ENCODE measurements around the gene SMOC1. TPM values are rescaled to one million over a fixed set of nuclear protein-coding genes. Genes with fewer than 3 reads are reported as not detected.

Gene SMOC1
- total RNA-seq, 1 experiment from 2014 or later: 0.68 TPM

DNA sequence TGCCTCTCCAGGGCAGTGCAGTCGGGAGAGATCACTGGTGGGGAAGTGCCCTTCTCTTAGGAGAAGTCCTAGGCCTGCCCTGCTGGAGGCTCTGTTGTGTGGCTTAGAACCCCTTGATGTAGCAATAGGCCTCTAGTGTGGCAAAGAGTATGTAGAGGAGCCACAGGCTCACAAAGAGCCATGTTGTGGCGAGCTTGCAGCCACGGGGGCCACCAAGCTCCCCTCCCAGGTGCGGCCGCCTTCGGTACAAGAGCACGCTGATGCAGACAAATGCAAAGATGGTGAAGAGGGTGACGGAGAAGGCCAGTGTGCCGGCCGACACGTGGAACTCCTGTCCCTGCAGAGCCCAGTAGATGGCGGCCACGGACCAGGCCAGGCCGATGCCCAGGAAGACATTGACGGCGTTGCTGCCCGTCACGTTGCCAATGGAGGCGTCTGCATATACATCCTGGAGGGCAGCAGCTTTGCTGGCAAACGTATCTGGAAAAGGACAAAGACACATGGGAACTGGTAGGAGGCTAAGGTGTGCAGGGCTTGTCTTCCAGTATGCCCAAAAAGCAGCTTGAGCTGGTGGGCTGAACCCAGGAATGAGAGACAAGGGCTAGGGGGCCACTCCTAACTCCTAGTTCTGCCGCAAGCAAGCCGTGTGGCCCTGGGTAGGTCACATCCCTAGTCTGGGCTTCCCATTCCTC is 166.8 kb downstream of the SMOC1 start:
- TF ChIP-seq, protein P1, sequence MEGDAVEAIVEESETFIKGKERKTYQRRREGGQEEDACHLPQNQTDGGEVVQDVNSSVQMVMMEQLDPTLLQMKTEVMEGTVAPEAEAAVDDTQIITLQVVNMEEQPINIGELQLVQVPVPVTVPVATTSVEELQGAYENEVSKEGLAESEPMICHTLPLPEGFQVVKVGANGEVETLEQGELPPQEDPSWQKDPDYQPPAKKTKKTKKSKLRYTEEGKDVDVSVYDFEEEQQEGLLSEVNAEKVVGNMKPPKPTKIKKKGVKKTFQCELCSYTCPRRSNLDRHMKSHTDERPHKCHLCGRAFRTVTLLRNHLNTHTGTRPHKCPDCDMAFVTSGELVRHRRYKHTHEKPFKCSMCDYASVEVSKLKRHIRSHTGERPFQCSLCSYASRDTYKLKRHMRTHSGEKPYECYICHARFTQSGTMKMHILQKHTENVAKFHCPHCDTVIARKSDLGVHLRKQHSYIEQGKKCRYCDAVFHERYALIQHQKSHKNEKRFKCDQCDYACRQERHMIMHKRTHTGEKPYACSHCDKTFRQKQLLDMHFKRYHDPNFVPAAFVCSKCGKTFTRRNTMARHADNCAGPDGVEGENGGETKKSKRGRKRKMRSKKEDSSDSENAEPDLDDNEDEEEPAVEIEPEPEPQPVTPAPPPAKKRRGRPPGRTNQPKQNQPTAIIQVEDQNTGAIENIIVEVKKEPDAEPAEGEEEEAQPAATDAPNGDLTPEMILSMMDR (conservative IDR thresholded peaks at IDR 0.05): peak; percentile 91
- Mint-ChIP-seq H3K27ac (no peak overlapping the region), H3K4me3 (no peak overlapping the region), H3K9me3 (no peaks in the 10 kb centered on the region), H3K4me1 (no peaks in the 10 kb centered on the region; a peak in 1 of 4 replicates), H3K36me3 (ENCODE audit: insufficient read depth in 1 of 3, low read depth in 3 of 3) (no peaks in the 10 kb centered on the region), H3K27me3 (ENCODE audit: low read depth) (peaks cover 3% of the 10 kb centered on the region)
- Histone ChIP-seq H3T11ph (ENCODE audit: low read length) (no peak overlapping the region), H3K4me2 (ENCODE audit: insufficient read depth, insufficient read length, low read length) (no peak overlapping the region), H4K20me1 (ENCODE audit: control insufficient read depth, insufficient read depth, insufficient read length) (no peaks in the 10 kb centered on the region), H3K18ac (ENCODE audit: insufficient read length, low read depth, low read length) (no peak overlapping the region), H3K23me2 (ENCODE audit: insufficient read length, low read depth, low read length, poor library complexity, severe bottlenecking) (no peaks in the 10 kb centered on the region), H3K9me3 (ENCODE audit: control insufficient read depth, low read depth, low read length) (no peaks in the 10 kb centered on the region), H3K79me2 (ENCODE audit: insufficient read depth, low read length) (no peaks in the 10 kb centered on the region), H2BK120ac (ENCODE audit: low read depth, low read length, poor library complexity, severe bottlenecking) (no peak overlapping the region), H3K27me3 (ENCODE audit: insufficient read depth, low read length) (no peaks in the 10 kb centered on the region), H4K91ac (ENCODE audit: insufficient read length, low read depth, low read length) (no peak overlapping the region), H2AFZ (ENCODE audit: low read length) (no peak overlapping the region), H4K8ac (replicated peaks; ENCODE audit: insufficient read length, low read depth, low read length) (no peak overlapping the region), H3K4me1 (ENCODE audit: insufficient read depth, low read length) (no peaks in the 10 kb centered on the region), H4K5ac (ENCODE audit: insufficient read length, low read depth, low read length) (no peak overlapping the region), H3K23ac (ENCODE audit: insufficient read length, low read depth, low read length) (no peak overlapping the region), H2BK15ac (ENCODE audit: low read depth, low read length) (no peak overlapping the region), H3K56ac (ENCODE audit: insufficient read length, low read depth, low read length) (no peak overlapping the region), H3K79me1 (ENCODE audit: insufficient read depth, low read depth, low read length, poor library complexity, severe bottlenecking) (no peaks in the 10 kb centered on the region), H2BK20ac (ENCODE audit: low read depth, low read length, poor library complexity, severe bottlenecking) (no peak overlapping the region), H2BK5ac (ENCODE audit: insufficient read length, low read length) (no peak overlapping the region), H2BK12ac (ENCODE audit: insufficient read length, low read depth, low read length) (no peak overlapping the region), H3K14ac (ENCODE audit: insufficient read depth, low read length) (no peak overlapping the region), H2AK5ac (ENCODE audit: insufficient read length, low read length) (no peak overlapping the region), H3K4ac (ENCODE audit: low read depth, low read length) (no peak overlapping the region), H3K9ac (ENCODE audit: extremely low read depth, insufficient read length, low read length) (no peak overlapping the region), H3K27ac (ENCODE audit: insufficient read length, low read depth, low read length) (no peak overlapping the region)
- DNase-seq: peak; percentile 90
- no CpG with 5 or more reads among the region's 22 CpGs for WGBS (ENCODE audit: extremely low coverage, insufficient read length, low lambda C conversion rate)

Measured in H9 (cell line).